Measurements from ENCODE around the gene ZNF414.

- no peak for TF ChIP-seq CTCF (IDR thresholded peaks at IDR 0.05)
- no peak for TF ChIP-seq POLR2AphosphoS5 (IDR thresholded peaks at IDR 0.05)
- no peak for TF ChIP-seq POLR2A (IDR thresholded peaks at IDR 0.05)
- no peak for TF ChIP-seq EP300 (IDR thresholded peaks at IDR 0.05)
Measured at GRCh38 chr19:8487137-8487851, 26.7 kb downstream of the ZNF414 start.
